Measurements from ENCODE around the gene RHOV.
A peak's percentile ranks its signal among the peaks of the same experiment; 100 is the strongest.

The RHOV gene, protein sequence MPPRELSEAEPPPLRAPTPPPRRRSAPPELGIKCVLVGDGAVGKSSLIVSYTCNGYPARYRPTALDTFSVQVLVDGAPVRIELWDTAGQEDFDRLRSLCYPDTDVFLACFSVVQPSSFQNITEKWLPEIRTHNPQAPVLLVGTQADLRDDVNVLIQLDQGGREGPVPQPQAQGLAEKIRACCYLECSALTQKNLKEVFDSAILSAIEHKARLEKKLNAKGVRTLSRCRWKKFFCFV

DNA sequence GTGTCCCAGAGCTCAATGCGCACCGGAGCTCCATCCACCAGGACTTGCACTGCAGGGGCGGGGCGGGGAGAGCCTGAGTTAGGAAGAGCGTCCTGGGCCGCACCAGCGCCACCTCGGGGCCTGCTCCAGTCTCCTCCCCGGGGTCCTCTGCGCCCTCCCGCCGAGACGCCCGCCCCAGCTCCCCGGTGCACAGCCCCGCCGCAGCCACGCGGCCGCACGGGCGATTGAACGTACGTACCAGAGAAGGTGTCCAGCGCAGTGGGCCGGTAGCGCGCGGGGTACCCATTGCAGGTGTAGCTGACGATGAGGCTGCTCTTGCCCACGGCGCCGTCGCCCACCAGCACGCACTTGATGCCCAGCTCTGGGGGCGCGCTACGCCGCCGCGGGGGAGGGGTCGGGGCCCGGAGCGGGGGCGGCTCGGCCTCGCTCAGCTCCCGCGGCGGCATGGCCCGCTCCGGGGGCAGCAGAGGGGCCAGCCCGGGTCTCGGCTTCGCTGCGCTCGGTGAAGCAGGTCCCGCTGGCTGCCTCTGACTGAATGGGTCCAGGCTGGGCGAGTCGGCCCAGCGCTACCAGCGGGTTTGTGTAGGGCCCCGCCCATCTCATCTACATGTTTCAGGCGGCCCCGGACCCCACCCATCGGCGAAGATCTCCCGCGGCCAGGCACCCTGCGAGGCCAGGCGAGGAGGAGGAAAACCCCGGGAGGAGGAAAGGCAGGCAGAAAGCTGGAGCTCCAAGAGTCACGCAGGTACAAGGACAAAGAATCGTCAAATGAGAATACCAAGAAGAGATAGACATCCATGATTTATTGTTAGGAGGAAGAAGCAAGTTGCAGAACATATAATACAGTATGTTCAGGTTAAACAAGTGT, at the start of gene RHOV:
TSS of gene RHOV (minus strand) at position 541 of the 868 bp plus-strand sequence. CDS start at position 446, 95 bp downstream.
- peak; percentile 72 for DNase-seq

GRCh38 chr15:40923551-40923950, 49.5 kb upstream of the RHOV start:
- no peak for DNase-seq

GRCh38 chr15:40922608-40923005, 48.6 kb upstream of the RHOV start:
- no peak for DNase-seq

- DNase-seq = no peak
Observed at GRCh38 chr15:40921949-40922607, 48.0 kb upstream of the RHOV start.

DNA sequence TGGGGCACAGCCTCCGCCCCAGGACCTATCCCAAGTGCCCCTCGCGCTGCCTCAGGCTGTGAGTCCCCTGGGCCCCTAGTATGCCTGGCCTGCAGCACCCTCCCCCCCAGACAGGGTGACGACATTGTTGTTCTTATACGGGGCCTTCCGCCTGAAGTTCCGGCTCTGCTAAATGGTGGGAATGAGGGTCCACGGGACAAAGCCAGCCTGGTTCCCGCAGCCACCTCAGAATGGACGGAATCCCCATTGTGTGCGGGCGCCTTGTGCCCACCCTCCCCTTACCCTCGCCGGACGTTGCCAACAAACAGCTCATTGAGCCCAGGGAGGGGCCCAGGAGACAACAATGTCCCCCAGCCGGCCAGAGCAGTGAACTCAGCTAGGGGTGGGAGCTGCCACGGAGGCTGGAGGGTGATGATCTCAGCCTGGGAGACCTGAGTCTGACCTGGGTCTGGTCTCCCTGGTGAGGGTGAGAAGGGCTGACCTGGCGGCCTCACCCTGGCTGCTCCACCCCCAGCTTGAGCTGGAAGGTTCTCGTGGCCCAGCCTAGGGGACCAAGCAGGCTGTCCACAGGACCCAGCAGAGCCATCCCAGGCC, 44.9 kb upstream of the RHOV start:
- DNase-seq = no peak

- no peak for DNase-seq
Observed at GRCh38 chr15:40918146-40918798, 44.2 kb upstream of the RHOV start.

DNA sequence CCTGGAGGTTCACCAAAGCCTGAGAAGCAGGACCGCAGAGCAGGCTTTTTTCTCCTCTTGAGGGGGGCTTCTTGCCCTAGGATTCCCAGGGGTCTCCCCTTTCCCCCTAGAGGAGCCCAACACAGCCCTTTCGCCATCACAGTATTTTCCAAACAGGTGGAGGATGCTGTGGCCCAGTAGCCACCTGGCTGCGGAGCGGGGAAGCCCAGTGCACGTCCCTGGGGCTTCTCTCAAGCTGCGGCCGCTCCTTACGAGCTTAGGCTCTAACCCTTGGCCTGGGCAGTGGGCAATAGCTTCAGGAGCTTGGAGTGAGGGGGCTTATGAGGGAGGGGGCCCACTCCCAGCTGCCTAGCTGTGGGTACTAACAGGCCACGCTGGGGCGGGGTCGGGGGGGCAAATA, 43.6 kb upstream of the RHOV start:
- no peak for DNase-seq

DNA sequence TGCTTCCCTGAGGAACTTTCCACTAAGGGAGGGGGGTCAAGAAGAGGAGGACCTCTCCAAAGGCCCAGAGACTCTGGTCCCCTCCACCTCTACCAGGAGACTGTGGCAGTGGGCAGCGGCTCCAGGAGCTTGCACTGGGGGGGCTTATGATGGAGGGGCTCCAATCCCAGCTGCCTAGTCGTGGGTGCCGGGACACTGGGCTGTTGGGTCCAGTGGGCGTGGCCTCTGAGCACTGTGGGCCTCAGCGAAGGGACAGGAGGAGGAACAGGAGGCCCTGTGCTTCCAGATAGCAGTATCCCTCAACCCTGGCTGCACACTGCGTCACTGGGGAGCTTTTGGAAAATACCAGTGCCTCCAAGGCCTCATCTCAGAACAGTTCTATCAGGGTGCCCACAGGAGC, 41.6 kb upstream of the RHOV start:
- no peak for DNase-seq

DNA sequence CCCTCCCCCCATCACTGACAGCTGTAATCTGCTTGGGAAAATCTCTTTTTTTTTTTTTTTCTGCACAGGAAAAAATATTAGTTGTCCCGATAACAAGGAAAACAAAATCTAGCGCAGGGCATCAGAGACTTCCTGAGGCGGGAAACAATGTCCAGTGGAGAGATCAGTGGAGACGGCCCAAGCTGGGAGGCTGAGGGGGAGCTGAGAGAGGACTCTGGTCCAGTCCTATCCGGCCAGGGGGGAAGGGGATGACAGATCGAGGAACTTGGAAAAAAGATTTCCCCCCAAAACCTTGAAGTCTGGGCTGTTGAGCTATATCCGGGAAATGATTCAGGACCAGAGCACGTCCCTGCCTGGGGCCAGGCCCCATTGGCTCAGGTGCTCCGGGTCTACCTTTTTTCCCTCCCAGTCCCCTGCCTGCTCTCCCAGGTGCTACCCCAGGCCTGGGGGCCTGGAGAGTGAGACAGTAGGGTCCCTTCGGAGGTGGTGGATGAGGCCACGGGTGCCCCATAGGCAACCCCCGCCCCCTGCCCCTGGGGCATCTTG, 41.2 kb upstream of the RHOV start:
- DNase-seq = no peak

DNA sequence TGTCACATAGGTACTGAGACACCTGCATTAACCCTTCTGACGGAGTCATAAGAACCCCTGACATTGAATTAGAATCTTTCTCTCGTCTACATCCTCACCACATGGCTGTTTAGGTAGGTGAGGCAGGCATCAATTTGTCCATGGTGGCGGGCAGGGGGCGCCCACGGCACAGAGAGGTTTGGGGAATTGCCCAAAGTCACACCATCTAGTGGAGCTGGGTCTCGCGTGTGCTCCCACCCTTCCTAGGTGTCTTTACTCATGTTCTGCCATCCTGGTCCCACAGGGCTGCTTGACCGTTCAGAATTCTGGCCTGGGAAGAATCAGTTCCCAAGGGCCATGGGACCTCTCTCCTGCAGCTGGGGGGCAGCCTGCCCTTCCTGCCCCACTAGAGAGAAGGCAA, 40.5 kb upstream of the RHOV start:
- no peak for DNase-seq

GRCh38 chr15:40914013-40914412, 40.0 kb upstream of the RHOV start:
- DNase-seq = no peak

- DNase-seq = no peak
Observed at GRCh38 chr15:40912478-40912877, 38.4 kb upstream of the RHOV start.

GRCh38 chr15:40911693-40912092, 37.7 kb upstream of the RHOV start:
- no peak for DNase-seq

DNA sequence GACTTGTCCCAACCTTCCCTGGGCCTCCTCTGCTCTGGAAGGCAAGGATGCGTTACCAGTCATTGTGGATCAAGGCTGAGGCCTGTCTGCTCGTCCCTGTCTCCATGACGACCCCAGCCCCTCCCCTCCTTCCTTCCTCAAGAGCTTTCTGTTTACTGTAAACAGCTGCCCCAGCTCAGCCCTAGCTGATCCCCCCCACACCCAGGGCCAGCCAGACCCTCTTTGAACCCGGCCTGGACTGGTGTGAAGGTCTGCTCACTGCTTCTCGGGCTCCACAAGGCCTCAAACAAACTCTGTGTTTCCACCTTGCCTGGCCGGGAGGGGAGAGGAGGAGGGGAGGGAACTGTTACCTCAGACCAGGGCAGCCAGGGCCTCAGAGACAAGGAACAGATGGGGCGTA, 37.1 kb upstream of the RHOV start:
- DNase-seq = no peak

DNA sequence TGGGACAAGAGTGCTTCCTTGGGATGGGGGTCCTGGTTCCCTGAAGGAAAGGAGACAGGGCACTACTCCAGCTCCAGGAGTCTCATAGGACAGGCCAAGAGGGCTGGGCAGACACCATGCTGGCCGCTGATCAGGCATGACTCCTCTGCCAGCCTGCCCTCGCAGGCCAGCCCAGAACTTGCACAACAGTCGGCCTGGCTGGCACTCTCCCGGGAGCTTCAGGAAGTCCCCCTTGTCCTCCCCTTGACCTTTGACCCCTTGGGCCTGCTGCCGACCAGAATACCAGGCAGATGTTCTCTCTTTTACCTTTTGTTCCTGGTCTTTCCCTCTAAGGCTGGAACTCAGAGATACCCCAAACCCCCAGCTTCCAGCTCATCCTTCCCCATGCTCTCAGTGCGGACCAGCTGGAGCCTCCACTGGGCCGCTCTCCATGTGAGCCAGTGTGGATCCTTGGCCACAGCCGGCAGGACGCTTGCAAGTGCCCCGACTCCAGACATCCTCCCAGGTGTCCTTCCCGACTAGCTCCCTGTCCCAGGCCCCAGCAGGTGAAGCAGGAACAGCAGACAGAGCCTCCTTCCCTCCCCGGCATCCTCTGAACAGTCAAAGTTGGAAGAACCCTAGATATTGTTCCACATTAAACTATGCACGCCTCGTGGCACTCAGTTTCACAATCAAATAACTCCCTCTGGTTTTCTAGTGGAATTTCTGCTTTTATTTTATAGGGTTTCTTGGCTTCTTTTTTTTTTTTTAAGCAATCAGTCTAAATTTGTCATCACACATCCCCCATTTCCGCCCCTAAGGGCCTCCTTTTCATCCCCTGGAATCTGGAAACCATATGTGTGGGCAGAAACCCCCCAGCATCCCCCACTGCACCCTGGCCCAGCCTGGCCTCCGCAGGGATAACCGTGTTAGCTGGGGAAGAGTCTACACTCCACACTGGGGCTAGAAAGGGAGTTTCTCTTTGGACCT, 35.9 kb upstream of the RHOV start:
- DNase-seq = no peak

GRCh38 chr15:40908095-40908494, 34.1 kb upstream of the RHOV start:
- no peak for DNase-seq

- DNase-seq = no peak
Observed at GRCh38 chr15:40906991-40907802, 33.2 kb upstream of the RHOV start.

DNA sequence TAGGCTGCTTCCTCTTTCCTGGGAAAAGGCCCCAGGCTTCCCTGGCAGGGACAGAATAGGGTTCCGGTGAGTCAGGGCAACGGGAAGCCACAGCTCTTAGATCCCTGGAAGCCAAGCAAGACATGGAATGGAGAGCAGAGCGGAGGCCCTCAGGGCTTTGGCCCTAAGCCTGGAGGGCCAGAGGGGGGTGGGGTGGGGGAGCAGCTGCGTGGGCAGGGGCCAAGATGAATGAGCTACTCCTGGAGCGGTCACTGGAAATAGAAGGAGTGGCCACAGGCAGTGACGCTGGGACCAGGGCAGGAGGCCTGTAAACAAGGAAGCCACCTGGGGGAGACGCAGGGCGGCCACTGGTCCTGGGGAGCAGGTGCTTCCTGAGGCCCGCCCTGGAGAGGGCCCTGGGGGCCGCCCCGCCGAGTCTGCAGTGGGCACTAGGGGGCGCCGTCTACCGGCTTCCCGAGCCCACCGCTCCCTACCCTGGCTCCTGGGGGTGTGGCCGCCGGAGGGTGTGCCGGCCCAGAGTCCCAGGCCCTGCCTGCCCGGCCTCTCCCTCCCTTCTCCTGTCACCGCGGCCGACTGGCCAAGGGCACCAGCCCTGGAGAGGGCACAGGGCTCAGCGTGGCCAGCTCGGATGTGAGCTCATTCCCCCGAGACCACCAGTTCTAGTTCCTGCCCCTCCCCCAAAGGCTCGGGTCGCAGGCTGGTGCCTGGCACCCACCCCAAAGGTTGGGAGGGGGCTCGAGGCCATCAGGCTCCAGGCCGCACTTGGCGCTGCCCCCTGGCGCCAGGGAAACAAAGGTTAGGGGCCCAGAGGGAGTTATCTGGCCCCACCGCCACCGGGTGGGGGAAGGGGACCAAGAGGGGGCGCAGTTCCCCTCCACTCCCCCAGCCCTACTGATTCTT, 32.3 kb upstream of the RHOV start:
- peak; percentile 23 for DNase-seq

GRCh38 chr15:40904552-40905201, 30.6 kb upstream of the RHOV start:
- no peak for DNase-seq

Measured in NCI-H1048 (cell line).